ENCODE results near the gene HMG20A.

The HMG20A gene

GRCh38 chr15:77516786-77517185 lies 96.1 kb downstream of the HMG20A start:
- no peak overlapping the region for H3K4me3 ChIP-seq (ENCODE audit: severe bottlenecking)
- H3K9me3 ChIP-seq (ENCODE audit: severe bottlenecking), result no peaks in the 10 kb centered on the region
- TF ChIP-seq CTCF (IDR thresholded peaks at IDR 0.05; ENCODE audit: poor library complexity, severe bottlenecking), result no peak
- no peak overlapping the region for H3K27ac ChIP-seq (ENCODE audit: poor library complexity, severe bottlenecking)
- H3K4me1 ChIP-seq (ENCODE audit: insufficient read depth, poor library complexity, severe bottlenecking), result no peaks in the 10 kb centered on the region
- DNase-seq (ENCODE audit: low spot score) (no peak), ATAC-seq (ENCODE audit: low read depth) (no peak)
- no peaks in the 10 kb centered on the region for H3K27me3 ChIP-seq (ENCODE audit: insufficient read depth, poor library complexity, severe bottlenecking)
- H3K36me3 ChIP-seq (ENCODE audit: low read depth), result no peaks in the 10 kb centered on the region

- Histone ChIP-seq H3K4me3 (ENCODE audit: severe bottlenecking) (no peak overlapping the region), H3K27ac (ENCODE audit: poor library complexity, severe bottlenecking) (no peak overlapping the region), H3K36me3 (ENCODE audit: low read depth) (no peaks in the 10 kb centered on the region), H3K4me1 (ENCODE audit: insufficient read depth, poor library complexity, severe bottlenecking) (no peaks in the 10 kb centered on the region), H3K27me3 (ENCODE audit: insufficient read depth, poor library complexity, severe bottlenecking) (no peaks in the 10 kb centered on the region), H3K9me3 (ENCODE audit: severe bottlenecking) (no peaks in the 10 kb centered on the region)
- ATAC-seq (ENCODE audit: low read depth) (no peak), DNase-seq (ENCODE audit: low spot score) (no peak)
- no peak for TF ChIP-seq CTCF (IDR thresholded peaks at IDR 0.05; ENCODE audit: poor library complexity, severe bottlenecking)
Measured at GRCh38 chr15:77517579-77517978, 96.9 kb downstream of the HMG20A start.

- ATAC-seq (ENCODE audit: low read depth) (no peak), DNase-seq (ENCODE audit: low spot score) (no peak)
- H3K27ac ChIP-seq (ENCODE audit: poor library complexity, severe bottlenecking), result no peak overlapping the region
- no peaks in the 10 kb centered on the region for H3K36me3 ChIP-seq (ENCODE audit: low read depth)
- no peak overlapping the region for H3K4me3 ChIP-seq (ENCODE audit: severe bottlenecking)
- no peaks in the 10 kb centered on the region for H3K9me3 ChIP-seq (ENCODE audit: severe bottlenecking)
- H3K4me1 ChIP-seq (ENCODE audit: insufficient read depth, poor library complexity, severe bottlenecking), result no peaks in the 10 kb centered on the region
- no peak for TF ChIP-seq CTCF (IDR thresholded peaks at IDR 0.05; ENCODE audit: poor library complexity, severe bottlenecking)
- no peaks in the 10 kb centered on the region for H3K27me3 ChIP-seq (ENCODE audit: insufficient read depth, poor library complexity, severe bottlenecking)
Measured at GRCh38 chr15:77518458-77518857, 97.8 kb downstream of the HMG20A start.

- Histone ChIP-seq H3K9me3 (ENCODE audit: severe bottlenecking) (no peaks in the 10 kb centered on the region), H3K27ac (ENCODE audit: poor library complexity, severe bottlenecking) (no peak overlapping the region), H3K36me3 (ENCODE audit: low read depth) (no peaks in the 10 kb centered on the region), H3K4me3 (ENCODE audit: severe bottlenecking) (no peak overlapping the region), H3K4me1 (ENCODE audit: insufficient read depth, poor library complexity, severe bottlenecking) (no peaks in the 10 kb centered on the region), H3K27me3 (ENCODE audit: insufficient read depth, poor library complexity, severe bottlenecking) (no peaks in the 10 kb centered on the region)
- ATAC-seq (ENCODE audit: low read depth), result no peak
- DNase-seq (ENCODE audit: low spot score), result no peak
- TF ChIP-seq CTCF (IDR thresholded peaks at IDR 0.05; ENCODE audit: poor library complexity, severe bottlenecking), result no peak
Measured at GRCh38 chr15:77519540-77519939, 98.9 kb downstream of the HMG20A start.

GRCh38 chr15:77521206-77521605 lies 100.5 kb downstream of the HMG20A start:
- no peak for TF ChIP-seq CTCF (IDR thresholded peaks at IDR 0.05; ENCODE audit: poor library complexity, severe bottlenecking)
- Histone ChIP-seq H3K4me3 (ENCODE audit: severe bottlenecking) (no peak overlapping the region), H3K4me1 (ENCODE audit: insufficient read depth, poor library complexity, severe bottlenecking) (no peaks in the 10 kb centered on the region), H3K36me3 (ENCODE audit: low read depth) (no peaks in the 10 kb centered on the region), H3K27me3 (ENCODE audit: insufficient read depth, poor library complexity, severe bottlenecking) (no peaks in the 10 kb centered on the region), H3K9me3 (ENCODE audit: severe bottlenecking) (no peaks in the 10 kb centered on the region), H3K27ac (ENCODE audit: poor library complexity, severe bottlenecking) (no peak overlapping the region)
- no peak for ATAC-seq (ENCODE audit: low read depth)
- DNase-seq (ENCODE audit: low spot score), result no peak

Measured in RWPE2 (cell line).